ENCODE measurements around the gene KCNH1.

GRCh38 chr1:210764536-210764935 lies 369.4 kb downstream of the KCNH1 start:
- TF ChIP-seq GATA2 (IDR thresholded peaks at IDR 0.05; ENCODE audit: low read depth, low read length) = no peak
- no peak for TF ChIP-seq GATA3 (IDR thresholded peaks at IDR 0.05; ENCODE audit: low read depth, low read length)
